Right forelimb (tissue), 1 donor: Measurements from ENCODE around the gene SP140L.
A peak's percentile ranks its signal among the peaks of the same experiment; 100 is the strongest.
"Not testable (repeated sequence)": the region's sequence is repeated elsewhere in the genome, so short reads cannot be mapped to it uniquely, and the experiment has no call there.

Experiments used
- DNase-seq: peaks from one replicate; pipeline ENCODE4 v3.0.0-alpha.2; 2018

The SP140L gene

GRCh38 chr2:230384986-230385385 is 58.0 kb downstream of the SP140L start:
- no peak for DNase-seq

- DNase-seq: no peak
Measured at GRCh38 chr2:230394301-230394700, 67.3 kb downstream of the SP140L start.

- DNase-seq: not testable (repeated sequence)
Measured at GRCh38 chr2:230398698-230399097, 71.7 kb downstream of the SP140L start.

GRCh38 chr2:230400041-230400440 is 73.0 kb downstream of the SP140L start:
- no peak for DNase-seq

GRCh38 chr2:230400454-230400853 is 73.5 kb downstream of the SP140L start:
- DNase-seq: no peak

GRCh38 chr2:230401026-230401425 is 74.0 kb downstream of the SP140L start:
- not testable (repeated sequence) for DNase-seq

GRCh38 chr2:230403746-230404145 is 76.8 kb downstream of the SP140L start:
- DNase-seq: no peak

GRCh38 chr2:230405824-230406223 is 78.8 kb downstream of the SP140L start:
- no peak for DNase-seq

- DNase-seq: no peak
Measured at GRCh38 chr2:230408244-230408842, 81.3 kb downstream of the SP140L start.

GRCh38 chr2:230409316-230409715 is 82.3 kb downstream of the SP140L start:
- not testable (repeated sequence) for DNase-seq

GRCh38 chr2:230410263-230410662 is 83.3 kb downstream of the SP140L start:
- no peak for DNase-seq

- DNase-seq: no peak
Measured at GRCh38 chr2:230410861-230411569, 84.0 kb downstream of the SP140L start.

GRCh38 chr2:230411570-230412370 is 84.8 kb downstream of the SP140L start:
- DNase-seq: peak; percentile 74

GRCh38 chr2:230412371-230412711 is 85.3 kb downstream of the SP140L start:
- DNase-seq: no peak

- DNase-seq: no peak
Measured at GRCh38 chr2:230412846-230413245, 85.9 kb downstream of the SP140L start.

- DNase-seq: no peak
Measured at GRCh38 chr2:230413479-230413878, 86.5 kb downstream of the SP140L start.

GRCh38 chr2:230414302-230414701 is 87.3 kb downstream of the SP140L start:
- DNase-seq: no peak

- peak; percentile 54 for DNase-seq
Measured at GRCh38 chr2:230416061-230416721, 89.2 kb downstream of the SP140L start, which contains the start of gene SP100. SP100 (plus strand) TSS chr2:230416201; CDS start chr2:230416297, 96 bp downstream.

GRCh38 chr2:230417436-230417835 is 90.4 kb downstream of the SP140L start:
- no peak for DNase-seq

- no peak for DNase-seq
Measured at GRCh38 chr2:230418341-230419016, 91.5 kb downstream of the SP140L start.

GRCh38 chr2:230419181-230419580 is 92.2 kb downstream of the SP140L start:
- no peak for DNase-seq

- no peak for DNase-seq
Measured at GRCh38 chr2:230422149-230422548, 95.2 kb downstream of the SP140L start.
